H54 (cell line): Measurements from ENCODE around the gene SEC61A2.
"Not testable (repeated sequence)": the region's sequence is repeated elsewhere in the genome, so short reads cannot be mapped to it uniquely, and the experiment has no call there.

ENCODE experiments used
- DNase-seq: peaks from one replicate; pipeline ENCODE4 v3.0.0; 2011; ENCODE audit warnings: low spot score, mixed read lengths; ENCODE audit not compliant: insufficient read length
- FAIRE-seq: peaks from 3 replicates; lab custom pipeline; 2011; peaks lifted over from hg19 to GRCh38; lab: Jason Lieb, UNC
- POLR2A ChIP-seq: IDR thresholded peaks from 2 replicates; pipeline ENCODE4 v1.6.1; 2011; ENCODE audit warnings: low read depth, mild to moderate bottlenecking, low read length

SEC61A2 gene

DNA sequence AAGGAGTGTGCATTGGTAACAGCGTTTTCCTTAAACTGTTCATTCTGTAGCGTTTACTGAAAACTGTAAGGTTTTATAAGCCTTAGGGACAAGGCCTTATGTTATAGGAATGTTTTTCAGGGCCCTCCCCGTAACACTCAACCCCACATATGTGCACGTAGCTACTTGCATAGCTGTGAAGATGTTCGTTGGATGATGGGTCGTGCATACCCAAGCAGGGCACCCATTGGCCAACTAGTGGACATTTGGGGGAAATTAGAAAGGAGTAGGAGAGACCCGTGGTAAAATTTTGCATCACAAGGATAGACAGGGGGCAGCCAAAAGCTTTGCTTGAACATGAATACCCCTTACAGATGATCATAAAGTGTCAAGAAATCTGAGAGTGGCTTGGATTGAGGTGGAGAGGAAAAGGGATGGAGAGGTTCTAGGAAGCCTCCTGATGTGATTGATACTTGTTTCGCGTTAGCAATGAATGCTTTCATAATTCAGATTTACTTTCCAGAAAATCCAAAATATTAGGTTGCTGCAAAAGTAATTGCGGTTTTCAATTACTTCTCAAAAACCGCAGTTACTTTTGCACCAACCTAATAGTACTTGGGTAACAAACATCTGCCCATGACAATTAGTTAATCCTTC lies 878 bp downstream of the SEC61A2 start:
- DNase-seq (peak; percentile 52), FAIRE-seq (peak; percentile 20)
- no peak for TF ChIP-seq POLR2A

DNA sequence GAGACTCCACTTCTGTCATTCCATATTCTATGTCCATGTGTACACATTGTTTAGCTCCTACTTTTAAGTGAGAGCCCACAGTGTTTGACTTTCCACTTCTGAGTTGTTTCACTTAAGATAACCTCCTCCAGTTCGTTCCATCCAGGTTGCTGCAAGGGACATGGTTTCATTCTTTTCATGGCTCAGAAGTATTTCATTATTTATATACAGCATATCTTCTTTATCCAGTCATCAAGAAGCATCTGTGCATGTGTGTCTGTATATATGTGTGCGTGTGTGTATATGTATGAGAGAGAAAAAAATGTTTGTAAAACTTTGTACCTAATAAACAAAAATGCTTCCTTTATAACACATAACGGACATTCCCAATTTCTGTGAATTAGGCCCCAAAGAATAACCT lies 6.2 kb downstream of the SEC61A2 start:
- FAIRE-seq (no peak), DNase-seq (no peak)
- no peak for TF ChIP-seq POLR2A

DNA sequence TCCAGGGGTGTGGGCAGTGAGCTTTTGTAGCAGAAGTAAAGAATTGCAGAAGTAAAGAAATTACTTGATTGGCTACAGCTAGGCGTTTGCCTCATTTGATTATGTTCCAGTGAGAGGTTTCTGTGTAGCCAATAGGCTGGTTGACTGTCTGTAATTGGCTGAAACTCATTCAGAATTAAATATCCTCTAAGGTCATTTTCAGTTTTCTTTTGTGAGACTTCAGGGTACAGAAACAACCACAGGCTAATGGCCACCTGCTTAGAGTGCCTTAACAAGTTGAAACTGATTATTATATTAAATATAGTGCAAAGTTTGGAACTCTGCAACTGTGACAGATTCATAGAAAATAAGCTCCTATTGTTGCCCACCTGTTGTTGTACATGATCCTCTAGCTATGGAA lies 10.6 kb downstream of the SEC61A2 start:
- no peak for TF ChIP-seq POLR2A
- no peak for DNase-seq
- FAIRE-seq, result no peak

DNA sequence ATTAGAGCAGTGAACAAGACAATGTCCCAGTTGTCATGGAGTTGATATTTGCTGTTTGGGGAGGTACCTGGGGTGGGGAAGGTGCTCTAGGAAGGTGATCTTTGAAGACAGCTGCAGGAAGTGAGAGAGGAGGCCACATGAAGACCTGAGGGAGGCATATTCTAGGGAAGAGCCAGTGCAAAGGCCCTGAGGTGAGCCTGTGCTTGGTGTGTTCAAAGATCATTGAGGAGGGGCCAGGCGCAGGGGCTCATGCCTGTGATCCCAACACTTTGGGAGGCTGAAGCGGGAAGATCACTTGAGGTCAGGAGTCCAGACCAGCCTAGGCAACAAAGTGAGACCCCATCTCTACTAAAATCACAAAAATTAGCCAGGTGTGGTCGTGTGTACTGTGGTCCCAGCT lies 15.1 kb downstream of the SEC61A2 start:
- no peak for FAIRE-seq
- no peak for TF ChIP-seq POLR2A
- DNase-seq, result no peak

DNA sequence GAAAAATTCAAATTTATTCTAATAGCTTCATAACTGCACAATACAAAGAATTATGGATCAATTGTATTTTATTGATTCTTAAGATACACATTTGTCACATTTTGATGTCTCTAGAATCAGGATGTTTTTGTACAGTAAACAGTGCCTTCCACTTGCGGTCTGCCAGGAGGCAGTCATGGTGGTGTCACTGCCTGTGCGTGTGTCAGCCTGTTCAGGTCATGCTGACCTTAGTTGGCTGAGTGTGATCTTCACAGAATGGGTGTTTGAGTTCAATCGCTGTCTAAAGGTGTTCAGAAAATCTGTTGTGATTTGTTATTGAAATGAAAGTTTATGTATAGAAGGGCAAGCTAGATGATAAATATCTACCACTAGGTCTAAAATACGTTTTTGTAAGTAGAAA lies 20.7 kb downstream of the SEC61A2 start:
- no peak for TF ChIP-seq POLR2A
- no peak for FAIRE-seq
- no peak for DNase-seq

DNA sequence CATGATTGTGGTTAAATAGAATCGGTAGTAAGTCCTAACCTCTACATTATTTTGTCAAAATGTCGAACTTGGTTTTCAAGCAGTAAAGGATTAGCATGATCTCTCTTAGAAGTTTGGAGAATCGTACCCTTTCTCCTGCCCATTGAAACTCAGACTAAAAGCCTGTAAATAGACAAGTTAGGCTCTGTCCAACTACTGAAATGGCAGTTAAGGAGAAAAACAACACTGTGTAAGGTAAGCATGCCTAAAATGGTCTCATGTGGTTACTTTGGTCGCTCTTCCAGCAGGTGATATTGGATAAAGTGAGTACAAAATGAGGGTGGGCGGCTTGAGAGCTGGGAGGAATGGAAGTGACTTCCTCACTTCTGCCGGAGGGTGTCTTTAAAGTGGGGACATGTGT lies 25.0 kb downstream of the SEC61A2 start:
- TF ChIP-seq POLR2A, result no peak
- FAIRE-seq, result no peak

DNA sequence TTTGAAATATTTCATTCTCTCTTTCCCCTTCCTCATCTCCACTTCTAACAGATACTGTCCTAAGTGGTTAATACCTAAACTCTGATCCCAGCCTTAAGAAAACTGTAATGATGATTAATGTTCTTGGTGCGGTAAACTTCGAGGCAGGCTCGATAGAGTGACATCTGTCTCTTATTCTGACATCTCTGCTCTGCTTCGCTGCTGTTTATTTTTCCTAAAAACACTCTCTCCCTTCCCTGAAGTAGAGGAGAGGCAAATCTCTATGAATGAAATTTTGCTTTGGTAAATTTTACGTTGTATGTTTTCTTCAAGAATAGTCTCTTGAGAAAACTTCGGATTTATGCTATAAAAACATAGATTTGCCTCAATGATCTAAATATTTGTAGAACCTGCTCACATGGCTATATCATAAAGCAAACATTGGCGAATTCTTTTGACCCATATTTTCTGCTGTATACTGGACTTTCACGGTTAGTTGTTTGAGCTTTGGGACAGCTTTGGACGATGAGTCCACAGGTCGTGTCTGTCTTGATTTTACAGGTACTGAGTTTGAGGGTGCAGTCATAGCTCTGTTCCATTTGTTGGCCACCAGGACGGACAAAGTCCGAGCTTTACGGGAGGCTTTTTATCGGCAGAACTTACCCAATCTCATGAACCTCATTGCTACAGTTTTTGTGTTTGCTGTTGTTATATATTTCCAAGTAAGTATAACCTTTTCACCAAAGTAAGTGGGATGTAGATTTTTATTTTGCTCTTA lies 27.1 kb downstream of the SEC61A2 start:
- DNase-seq (no peak), FAIRE-seq (no peak)
- TF ChIP-seq POLR2A, result no peak

More for the DNA sequence above, 25.0 kb downstream of the SEC61A2 start:
- DNase-seq, result no peak

DNA sequence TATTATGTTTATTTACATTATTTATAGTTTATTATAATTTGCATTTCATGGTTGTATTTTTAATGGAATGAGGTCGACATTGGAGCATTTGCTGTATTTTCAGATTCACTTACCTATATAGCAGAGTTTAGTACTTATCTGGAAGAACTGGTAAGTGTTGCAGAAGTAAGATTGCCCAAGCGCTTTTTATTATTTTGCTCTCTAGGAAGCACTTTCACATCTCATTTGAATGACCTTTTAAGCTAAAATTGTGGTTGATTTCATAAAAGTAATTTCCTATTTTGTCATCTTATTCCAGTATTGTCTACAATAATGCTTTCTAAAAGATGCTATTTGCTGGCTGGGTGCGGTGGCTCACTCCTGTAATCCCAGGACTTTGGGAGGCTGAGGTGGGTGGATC lies 28.6 kb downstream of the SEC61A2 start:
- FAIRE-seq (no peak), DNase-seq (no peak)
- TF ChIP-seq POLR2A, result no peak

DNA sequence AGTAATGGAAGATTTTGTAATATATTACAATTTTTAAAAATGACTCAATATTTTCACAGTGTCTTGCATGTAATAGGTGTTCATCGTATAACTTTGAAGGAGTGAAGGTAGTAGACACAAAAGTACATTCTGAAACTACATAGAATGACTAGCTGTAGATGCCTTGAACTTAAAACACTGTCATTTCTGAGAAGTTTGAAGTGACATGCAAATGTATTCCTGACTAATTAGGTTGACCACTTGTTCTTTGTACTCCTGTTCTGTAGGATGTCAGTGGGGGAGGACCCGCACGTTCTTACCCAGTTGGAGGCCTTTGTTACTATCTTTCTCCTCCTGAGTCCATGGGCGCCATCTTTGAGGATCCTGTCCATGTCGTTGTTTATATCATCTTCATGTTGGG lies 31.2 kb downstream of the SEC61A2 start:
- no peak for TF ChIP-seq POLR2A
- DNase-seq (no peak), FAIRE-seq (no peak)

DNA sequence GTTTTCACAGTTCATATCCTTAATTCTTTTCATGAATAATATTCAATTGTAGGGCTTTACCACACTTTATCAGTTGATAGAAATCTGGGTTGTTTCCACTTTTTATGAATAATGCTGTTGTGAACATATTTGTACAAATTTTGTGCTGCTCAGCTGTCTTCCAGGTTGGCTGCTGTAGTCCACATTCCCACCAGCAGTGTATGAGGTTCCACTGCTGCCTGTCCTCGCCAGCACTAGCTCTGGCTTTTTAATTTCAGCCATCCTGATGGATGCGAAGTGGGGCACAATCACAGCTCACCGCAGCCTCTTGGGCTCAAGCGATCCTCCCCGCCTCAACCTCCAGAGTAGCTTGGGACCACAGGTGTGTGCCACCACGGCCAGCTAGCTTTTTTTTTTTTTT lies 33.5 kb downstream of the SEC61A2 start:
- no peak for TF ChIP-seq POLR2A
- FAIRE-seq (no peak), DNase-seq (no peak)

DNA sequence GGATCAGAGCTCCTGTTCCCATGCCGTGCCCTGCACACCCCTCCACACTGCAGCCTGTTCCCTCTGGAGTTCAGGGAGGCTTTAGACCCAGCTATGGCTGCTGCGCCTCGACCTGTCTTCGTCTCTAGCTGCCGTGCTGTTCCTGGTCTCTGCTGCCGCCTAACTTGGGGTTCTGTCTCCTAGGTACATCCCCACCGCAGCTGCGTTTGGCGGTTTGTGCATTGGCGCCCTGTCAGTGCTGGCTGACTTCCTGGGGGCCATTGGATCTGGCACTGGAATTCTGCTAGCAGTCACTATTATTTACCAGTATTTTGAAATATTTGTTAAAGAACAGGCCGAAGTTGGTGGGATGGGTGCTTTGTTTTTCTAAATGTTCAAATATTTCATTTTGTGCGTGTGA lies 34.6 kb downstream of the SEC61A2 start:
- TF ChIP-seq POLR2A, result no peak; the same call in 1 of the 2 replicates
- DNase-seq, result no peak
- FAIRE-seq, result no peak

DNA sequence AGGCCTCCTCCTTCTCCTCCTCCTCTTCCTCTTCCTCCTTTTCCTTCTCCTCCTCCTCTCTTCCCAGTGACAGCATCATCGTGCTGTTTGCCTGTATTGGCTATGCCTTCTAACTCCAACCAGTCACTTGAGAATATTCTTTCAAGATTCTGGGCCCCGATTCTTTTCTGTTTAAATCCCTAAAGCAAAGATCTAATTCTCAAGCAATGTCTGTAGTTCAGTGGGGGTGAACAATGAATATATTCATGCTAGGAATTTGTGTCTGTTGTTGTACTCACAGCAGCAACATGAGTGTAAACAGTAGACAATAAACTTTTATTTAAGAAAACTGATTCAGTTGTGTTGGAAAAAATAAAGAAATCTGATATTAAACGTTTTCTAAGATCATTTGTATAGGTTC lies 35.6 kb downstream of the SEC61A2 start:
- no peak for TF ChIP-seq POLR2A

DNA sequence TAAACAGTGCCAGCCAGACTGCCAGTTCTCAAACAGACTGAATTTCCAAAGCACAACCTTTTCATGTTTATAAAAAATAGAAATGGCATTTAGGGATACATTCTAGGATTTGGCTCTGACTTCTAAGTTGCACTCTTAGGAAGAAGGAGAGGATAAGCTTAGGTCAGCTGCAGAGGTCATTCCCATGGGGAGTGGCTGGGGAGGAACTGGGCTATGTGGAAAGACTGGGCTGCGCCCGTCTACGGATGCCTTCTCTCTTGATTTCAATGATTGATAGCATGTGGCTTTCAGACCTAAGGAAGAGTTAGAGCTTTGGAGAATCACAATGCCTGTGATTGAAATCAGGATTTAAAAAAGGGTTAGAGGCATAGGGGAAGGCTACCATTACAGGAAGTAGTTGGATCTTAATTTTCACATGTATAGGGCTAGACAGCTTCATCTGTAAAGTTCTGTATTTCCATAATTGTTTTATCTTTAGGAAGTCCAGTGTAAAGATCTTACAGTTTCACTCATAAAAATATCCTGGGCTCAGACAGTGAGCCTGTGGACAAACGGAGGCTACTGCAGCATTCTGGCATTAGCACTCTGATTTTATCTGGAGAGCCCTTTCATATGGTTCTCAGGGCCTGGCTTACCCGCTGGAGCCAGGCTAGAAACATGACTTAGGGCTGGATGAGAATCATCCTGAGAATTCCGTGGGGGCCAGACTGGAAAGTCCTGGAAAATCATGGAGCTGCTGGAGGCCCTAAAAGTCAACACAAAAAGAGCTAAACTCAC lies 36.7 kb downstream of the SEC61A2 start:
- TF ChIP-seq POLR2A, result no peak
- DNase-seq (no peak), FAIRE-seq (no peak)

More for the DNA sequence above, 35.6 kb downstream of the SEC61A2 start:
- DNase-seq, result no peak
- no peak for FAIRE-seq

DNA sequence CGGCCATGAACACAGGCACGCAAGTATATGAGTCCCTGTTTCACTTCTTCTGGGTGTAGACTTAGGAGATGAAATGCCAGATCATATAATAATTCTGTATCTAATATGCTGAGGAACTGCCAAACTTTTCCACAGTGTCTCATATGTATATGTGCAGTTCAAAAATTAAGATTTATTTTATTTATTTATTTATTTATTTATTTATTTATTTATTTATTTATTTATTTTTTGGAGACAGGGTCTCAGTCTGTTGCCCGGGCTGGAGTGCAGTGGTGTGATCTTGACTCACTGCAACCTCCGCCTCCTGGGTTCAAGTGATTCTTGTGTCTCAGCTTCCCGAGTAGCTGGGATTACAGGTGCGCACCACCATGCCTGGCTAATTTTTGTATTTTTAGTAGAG lies 42.0 kb downstream of the SEC61A2 start:
- not testable (repeated sequence) for FAIRE-seq, DNase-seq

DNA sequence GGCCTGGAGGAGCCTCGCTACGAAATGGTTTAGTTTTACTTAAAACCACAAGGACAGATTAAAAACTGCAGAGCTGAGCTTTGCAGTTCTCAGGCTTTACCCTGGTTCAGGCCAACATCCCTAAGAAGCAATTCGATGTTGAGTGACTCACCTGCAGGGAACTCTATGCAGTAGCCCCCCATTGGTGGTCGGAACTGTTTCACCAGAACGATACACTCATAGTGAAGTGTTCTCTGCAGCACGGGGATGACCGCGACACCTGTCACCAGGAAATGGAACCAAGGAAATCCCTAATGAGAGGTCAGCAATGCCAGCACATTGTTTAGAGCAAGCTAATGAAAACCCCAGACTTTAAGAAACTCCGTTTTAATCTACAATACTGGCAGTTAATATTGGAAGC lies 48.2 kb downstream of the SEC61A2 start:
- FAIRE-seq (peak; percentile 20), DNase-seq (peak; percentile 42)
- TF ChIP-seq POLR2A, result no peak
